Hepatocyte (in vitro differentiated cells): ENCODE results near the gene ZNF699.
"Not testable (repeated sequence)": the region's sequence is repeated elsewhere in the genome, so short reads cannot be mapped to it uniquely, and the experiment has no call there.

Experiments used
- CTCF ChIP-seq: fragments of 200-600 bp; sonication (generic); IDR thresholded peaks from 2 replicates; pipeline ENCODE4 v1.5.1; 2016; ENCODE audit warnings: antibody characterized with exemption, mild to moderate bottlenecking; ENCODE audit not compliant: poor library complexity
- EZH2 ChIP-seq: fragments of 200-600 bp; sonication (generic); IDR thresholded peaks from 2 replicates; pipeline ENCODE4 v1.6.1; 2016; ENCODE audit warnings: antibody characterized with exemption, mild to moderate bottlenecking, borderline replicate concordance

GRCh38 chr19:9321756-9322155 is 12.1 kb upstream of the ZNF699 start:
- not testable (repeated sequence) for TF ChIP-seq CTCF, EZH2
